Measurements from ENCODE around the gene PDGFA.

PDGFA gene

DNA sequence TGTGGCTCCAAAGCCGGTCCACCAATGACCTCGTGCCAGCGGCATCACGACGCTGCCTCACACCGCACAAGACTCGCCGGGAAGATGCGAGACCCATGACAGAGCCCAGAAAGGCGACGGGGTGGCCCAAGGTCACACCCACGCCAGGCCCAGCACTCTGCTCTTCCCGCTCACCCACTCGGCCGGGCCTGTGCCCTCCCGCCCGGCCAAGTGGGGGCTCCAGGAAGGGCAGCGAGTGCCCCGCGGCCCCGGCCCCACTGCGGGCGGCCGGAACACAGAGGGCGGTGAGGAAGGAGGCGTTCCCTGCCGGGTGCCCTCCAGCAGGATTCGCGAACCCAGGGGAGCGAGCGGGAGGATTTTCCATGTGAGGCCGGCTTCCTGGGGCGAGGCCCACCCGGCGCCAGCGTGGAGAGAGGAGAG is 56.3 kb downstream of the PDGFA start:
- no peaks in the 10 kb centered on the region for H3K9me3 ChIP-seq (replicated peaks; ENCODE audit: low read length)
- H3K4me1 ChIP-seq (ENCODE audit: control insufficient read depth, insufficient read depth, low read length) = peaks cover 48% of the 10 kb centered on the region
- H3K4me3 ChIP-seq (ENCODE audit: low read length) = no peak overlapping the region
- no peak overlapping the region for H3K9ac ChIP-seq (ENCODE audit: low read depth, low read length)
- peaks cover 4% of the 10 kb centered on the region for H3K27me3 ChIP-seq (ENCODE audit: control insufficient read depth, insufficient read depth, low read length)
- H3K36me3 ChIP-seq (ENCODE audit: insufficient read depth, low read length) = no peaks in the 10 kb centered on the region
- H3K4me2 ChIP-seq (ENCODE audit: low read length) = no peak overlapping the region

DNA sequence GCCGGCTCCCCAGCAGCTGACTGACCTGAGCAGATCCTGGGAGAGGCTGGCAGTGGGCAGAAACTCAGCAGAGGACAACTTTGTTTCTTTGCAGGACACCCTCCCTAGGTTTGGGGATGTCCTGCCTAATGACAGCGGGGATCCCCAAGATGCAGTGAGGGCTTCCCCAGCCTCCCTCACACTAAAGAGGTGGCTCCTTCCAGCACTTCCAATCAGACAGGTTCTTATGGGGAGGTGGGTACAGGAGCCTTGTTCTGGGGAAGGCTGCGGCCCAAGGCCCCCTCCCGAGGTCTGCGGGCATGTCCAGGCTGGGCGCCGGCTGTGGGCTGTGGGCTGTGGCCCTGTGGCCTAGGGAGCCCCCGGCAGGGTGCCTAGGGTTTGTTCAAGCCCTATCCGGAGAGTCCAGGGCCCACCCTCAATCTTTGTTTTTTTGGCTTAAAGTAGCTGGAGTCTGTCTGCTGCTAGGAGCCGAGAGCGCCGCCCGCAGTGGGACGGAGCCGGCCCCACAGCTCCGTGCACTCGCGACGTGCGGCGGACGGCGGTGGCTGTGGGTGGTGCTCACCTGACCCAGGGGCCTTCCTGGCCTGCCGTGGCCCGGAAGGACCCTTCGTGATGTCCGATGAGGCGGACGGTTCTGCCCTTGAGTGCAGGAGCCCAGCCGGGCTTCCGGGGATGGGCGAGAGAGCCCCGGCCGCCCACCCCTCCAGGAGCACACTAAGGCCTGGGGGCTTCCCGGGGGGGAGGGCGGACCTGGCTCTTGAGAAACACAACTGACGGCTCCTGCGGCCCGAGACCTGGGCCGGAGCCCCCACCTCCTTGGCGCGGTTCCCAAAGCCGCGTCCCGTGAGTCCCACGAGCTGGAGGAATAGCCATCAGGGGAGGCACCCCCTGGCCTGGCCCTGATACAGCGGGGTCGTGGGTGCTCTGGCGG is 57.2 kb downstream of the PDGFA start:
- H3K9ac ChIP-seq (ENCODE audit: low read depth, low read length) = peak overlapping the region; percentile 44
- peaks cover 48% of the 10 kb centered on the region for H3K4me1 ChIP-seq (ENCODE audit: control insufficient read depth, insufficient read depth, low read length)
- no peaks in the 10 kb centered on the region for H3K36me3 ChIP-seq (ENCODE audit: insufficient read depth, low read length)
- H3K27me3 ChIP-seq (ENCODE audit: control insufficient read depth, insufficient read depth, low read length) = peaks cover 4% of the 10 kb centered on the region
- H3K9me3 ChIP-seq (replicated peaks; ENCODE audit: low read length) = no peaks in the 10 kb centered on the region
- no peak overlapping the region for H3K4me3 ChIP-seq (ENCODE audit: low read length)
- no peak overlapping the region for H3K4me2 ChIP-seq (ENCODE audit: low read length)

DNA sequence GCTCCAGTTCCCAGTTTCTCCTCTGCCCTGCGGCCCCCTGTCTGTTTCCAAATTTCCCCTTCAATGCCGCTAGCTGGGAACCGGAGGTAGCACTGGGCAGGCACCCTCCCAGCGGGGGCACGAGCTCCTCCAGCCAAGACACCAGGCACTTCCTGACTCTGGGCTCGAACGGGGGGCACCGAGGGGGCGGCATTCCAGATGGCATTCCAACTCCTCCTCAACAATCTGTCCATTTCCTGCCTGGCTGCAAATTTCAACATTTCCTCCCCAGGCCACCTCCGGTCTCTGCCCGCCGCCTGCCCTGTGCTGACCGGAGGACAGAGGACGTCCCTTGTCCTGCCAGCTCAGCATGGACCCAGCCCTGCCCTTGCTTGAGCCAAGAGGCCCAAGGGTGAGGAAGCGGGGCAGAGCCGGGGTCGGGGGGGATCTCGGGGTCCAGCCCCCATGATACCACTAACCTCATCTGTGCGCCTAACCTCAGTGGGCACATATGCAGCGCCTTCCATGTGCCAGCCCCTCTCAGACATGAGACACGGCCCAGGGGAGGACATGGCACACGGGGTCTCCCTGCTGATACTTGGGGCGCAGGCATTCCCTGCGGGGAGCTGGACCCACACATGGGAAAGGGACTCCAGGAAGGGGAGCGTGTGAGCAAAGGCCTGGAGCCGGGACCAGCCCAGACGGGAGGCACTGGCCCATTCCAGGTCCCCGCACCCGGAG is 58.0 kb downstream of the PDGFA start:
- H3K4me3 ChIP-seq (ENCODE audit: low read length) = no peak overlapping the region
- H3K4me1 ChIP-seq (ENCODE audit: control insufficient read depth, insufficient read depth, low read length) = peaks cover 48% of the 10 kb centered on the region
- H3K9me3 ChIP-seq (replicated peaks; ENCODE audit: low read length) = no peaks in the 10 kb centered on the region
- peak overlapping the region; percentile 75 for H3K4me2 ChIP-seq (ENCODE audit: low read length)
- no peaks in the 10 kb centered on the region for H3K36me3 ChIP-seq (ENCODE audit: insufficient read depth, low read length)
- peak overlapping the region; percentile 56 for H3K9ac ChIP-seq (ENCODE audit: low read depth, low read length)
- peaks cover 4% of the 10 kb centered on the region for H3K27me3 ChIP-seq (ENCODE audit: control insufficient read depth, insufficient read depth, low read length)

DNA sequence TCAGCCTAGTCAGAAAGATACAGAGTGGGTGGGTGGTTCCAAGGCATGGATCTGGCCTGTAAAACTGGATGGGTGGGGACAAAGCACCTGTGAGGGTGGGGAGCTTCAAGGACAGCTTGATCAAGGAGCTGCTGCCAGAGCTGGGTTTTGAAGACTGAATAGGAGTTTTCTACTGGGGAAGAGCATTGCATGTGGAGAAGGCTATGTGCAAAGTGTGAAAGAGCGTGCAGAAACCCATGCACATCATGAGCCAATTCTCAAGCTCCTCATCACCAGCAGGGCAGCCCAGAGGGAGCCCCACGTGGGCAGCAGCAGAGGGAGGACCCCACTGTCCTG is 58.6 kb downstream of the PDGFA start:
- Histone ChIP-seq H3K4me3 (ENCODE audit: low read length) (no peak overlapping the region), H3K36me3 (ENCODE audit: insufficient read depth, low read length) (no peaks in the 10 kb centered on the region), H3K4me2 (ENCODE audit: low read length) (peak overlapping the region; percentile 75), H3K4me1 (ENCODE audit: control insufficient read depth, insufficient read depth, low read length) (peaks cover 48% of the 10 kb centered on the region), H3K27me3 (ENCODE audit: control insufficient read depth, insufficient read depth, low read length) (peaks cover 4% of the 10 kb centered on the region), H3K9me3 (replicated peaks; ENCODE audit: low read length) (no peaks in the 10 kb centered on the region), H3K9ac (ENCODE audit: low read depth, low read length) (peak overlapping the region; percentile 56)

DNA sequence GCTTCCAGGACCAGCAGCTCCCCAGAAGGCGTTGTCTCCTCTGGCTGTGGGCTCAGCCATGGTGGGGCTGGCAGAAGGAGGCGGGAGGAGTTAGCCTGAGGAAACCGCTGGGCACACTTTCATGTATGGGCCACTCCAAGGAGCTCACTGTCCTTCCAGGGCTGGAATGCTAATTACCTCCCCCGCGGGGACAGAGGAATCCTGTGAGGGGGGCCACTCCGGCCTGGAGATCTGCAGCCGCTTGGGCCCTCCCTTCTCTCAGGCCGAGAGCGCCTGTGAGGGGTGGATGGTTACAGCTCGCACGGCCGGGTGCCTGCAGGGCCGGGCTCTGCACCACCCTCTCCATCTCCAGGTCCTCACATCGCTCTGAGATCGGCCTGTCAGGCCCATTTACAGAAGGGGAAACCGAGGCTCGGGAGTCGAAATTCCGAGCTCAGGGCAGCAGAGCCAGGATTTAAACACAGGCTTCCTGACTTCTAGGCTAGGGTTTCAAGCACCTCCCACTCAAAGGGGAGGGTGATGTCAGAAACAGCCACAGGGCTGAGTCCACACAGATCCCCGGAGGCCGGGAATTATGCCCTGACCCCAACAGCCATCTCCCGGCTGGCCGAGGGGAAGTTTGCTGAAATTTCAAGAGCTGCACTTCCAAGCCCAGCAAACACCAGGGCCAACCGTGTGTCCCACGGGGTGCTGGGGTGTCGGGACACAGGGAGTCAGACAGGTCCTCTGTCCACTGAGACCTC is 59.1 kb downstream of the PDGFA start:
- H3K4me1 ChIP-seq (ENCODE audit: control insufficient read depth, insufficient read depth, low read length) = peaks cover 49% of the 10 kb centered on the region
- H3K36me3 ChIP-seq (ENCODE audit: insufficient read depth, low read length) = no peaks in the 10 kb centered on the region
- H3K27me3 ChIP-seq (ENCODE audit: control insufficient read depth, insufficient read depth, low read length) = peaks cover 4% of the 10 kb centered on the region
- no peak overlapping the region for H3K4me3 ChIP-seq (ENCODE audit: low read length)
- peak overlapping the region; percentile 75 for H3K4me2 ChIP-seq (ENCODE audit: low read length)
- no peaks in the 10 kb centered on the region for H3K9me3 ChIP-seq (replicated peaks; ENCODE audit: low read length)
- H3K9ac ChIP-seq (ENCODE audit: low read depth, low read length) = peak overlapping the region; percentile 56

DNA sequence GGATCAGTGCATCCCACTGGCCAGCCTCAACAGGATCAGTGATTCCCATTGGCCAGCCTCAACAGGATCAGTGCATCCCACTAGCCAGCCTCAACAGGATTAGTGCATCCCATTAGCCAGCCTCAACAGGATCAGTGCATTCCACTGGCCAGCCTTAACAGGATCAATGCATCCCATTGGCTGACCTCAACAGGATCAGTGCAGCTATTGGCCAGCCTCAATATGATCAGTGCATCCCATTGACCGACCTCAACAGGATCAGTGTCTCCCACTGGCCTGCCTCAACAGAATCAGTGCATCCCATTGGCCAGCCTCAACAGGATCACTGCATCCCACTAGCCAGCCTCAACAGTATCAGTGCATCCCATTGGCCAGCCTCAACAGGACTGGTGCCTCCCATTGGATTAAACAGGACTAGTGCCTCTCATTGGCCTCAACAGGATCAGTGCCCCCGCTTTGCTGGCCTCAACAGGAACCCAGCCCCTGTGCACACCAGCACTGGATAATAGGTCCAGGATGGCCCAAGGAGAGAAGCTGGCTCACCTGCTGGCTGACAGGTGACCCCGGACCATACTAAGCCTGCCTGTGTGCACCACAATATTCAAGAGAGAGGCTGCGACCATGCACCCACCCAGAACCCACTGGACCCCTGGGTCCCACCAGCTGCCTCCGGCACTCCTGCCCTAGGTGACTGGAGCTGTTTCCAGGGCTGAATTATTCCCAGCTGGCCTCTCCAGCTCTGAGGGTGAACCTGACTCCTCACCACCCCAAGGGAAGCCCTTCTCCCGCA is 59.9 kb downstream of the PDGFA start:
- Histone ChIP-seq H3K4me3 (ENCODE audit: low read length) (no peak overlapping the region), H3K36me3 (ENCODE audit: insufficient read depth, low read length) (no peaks in the 10 kb centered on the region), H3K4me1 (ENCODE audit: control insufficient read depth, insufficient read depth, low read length) (peaks cover 46% of the 10 kb centered on the region), H3K27me3 (ENCODE audit: control insufficient read depth, insufficient read depth, low read length) (peaks cover 4% of the 10 kb centered on the region), H3K9me3 (replicated peaks; ENCODE audit: low read length) (no peaks in the 10 kb centered on the region), H3K4me2 (ENCODE audit: low read length) (peak overlapping the region; percentile 75), H3K9ac (ENCODE audit: low read depth, low read length) (peak overlapping the region; percentile 56)

DNA sequence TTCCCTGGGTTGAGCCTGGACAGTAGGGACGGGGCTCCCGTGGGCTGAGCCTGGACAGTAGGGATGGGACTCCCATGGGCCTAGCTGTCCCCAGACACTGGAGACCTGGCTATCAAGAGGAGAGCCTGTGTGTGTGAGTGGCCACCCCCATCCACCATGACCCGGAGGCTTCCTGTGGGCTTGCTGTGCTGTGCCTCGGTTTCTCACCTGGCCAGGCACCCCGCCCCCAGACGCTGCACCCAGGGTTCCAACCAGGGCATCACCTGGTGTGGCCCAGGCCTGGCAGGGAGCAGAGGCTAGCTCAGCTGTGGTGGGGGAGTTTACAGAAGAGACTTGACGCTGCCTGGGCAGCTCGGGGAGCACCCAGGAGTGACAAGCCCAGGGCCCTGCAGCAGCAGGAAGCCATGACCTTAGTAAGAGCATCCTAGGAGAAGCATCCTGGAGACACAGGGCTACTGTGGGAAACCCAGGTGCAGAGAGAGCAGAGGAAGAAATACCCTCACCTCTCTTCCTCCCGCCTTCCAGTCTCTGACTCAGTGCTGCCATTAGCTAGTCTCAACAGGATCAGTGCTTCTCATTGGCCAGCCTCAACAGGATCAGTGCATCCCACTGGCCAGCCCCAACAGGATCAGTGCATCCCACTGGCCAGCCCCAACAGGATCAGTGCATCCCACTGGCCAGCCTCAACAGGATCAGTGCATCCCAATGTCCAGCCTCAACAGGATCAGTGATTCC is 61.0 kb downstream of the PDGFA start:
- no peaks in the 10 kb centered on the region for H3K36me3 ChIP-seq (ENCODE audit: insufficient read depth, low read length)
- H3K9ac ChIP-seq (ENCODE audit: low read depth, low read length) = no peak overlapping the region
- no peaks in the 10 kb centered on the region for H3K27me3 ChIP-seq (ENCODE audit: control insufficient read depth, insufficient read depth, low read length)
- H3K4me1 ChIP-seq (ENCODE audit: control insufficient read depth, insufficient read depth, low read length) = peaks cover 35% of the 10 kb centered on the region
- H3K4me2 ChIP-seq (ENCODE audit: low read length) = no peak overlapping the region
- H3K4me3 ChIP-seq (ENCODE audit: low read length) = no peak overlapping the region
- H3K9me3 ChIP-seq (replicated peaks; ENCODE audit: low read length) = no peaks in the 10 kb centered on the region

DNA sequence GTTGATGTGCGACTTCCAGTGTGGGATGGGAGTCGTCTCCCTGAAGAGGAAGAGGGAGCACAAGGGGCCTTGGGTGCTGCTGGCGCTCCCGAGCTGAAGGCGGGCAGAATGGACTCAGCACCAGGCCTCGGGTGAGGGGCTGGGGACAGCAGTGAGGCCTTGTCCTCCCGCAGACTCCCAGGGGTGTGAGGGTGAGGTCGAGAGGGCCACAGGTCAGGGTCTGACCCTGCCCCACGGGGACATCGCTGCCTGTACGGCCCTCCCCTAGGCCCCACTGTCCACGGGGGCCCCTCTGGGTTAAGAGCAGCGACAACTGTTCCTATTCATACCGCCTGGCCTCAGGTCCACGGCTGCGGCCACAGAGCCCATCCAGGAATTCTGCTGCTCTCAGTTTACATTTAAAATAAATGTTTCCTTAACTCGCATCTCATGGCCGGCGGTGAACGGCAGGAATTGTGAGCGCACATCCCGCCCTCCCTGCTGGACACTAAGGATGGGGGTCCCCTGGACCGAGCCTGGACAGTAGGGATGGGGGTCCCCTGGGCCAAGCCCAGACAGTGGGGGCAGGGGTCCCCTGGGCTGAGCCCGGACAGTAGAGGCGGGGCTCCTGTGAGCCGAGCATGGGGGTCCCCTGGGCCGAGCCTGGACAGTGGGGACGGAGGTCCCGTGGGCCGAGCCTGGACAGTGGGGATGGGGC is 61.7 kb downstream of the PDGFA start:
- no peaks in the 10 kb centered on the region for H3K9me3 ChIP-seq (replicated peaks; ENCODE audit: low read length)
- H3K4me2 ChIP-seq (ENCODE audit: low read length) = no peak overlapping the region
- peaks cover 31% of the 10 kb centered on the region for H3K4me1 ChIP-seq (ENCODE audit: control insufficient read depth, insufficient read depth, low read length)
- H3K4me3 ChIP-seq (ENCODE audit: low read length) = no peak overlapping the region
- H3K27me3 ChIP-seq (ENCODE audit: control insufficient read depth, insufficient read depth, low read length) = peaks cover 6% of the 10 kb centered on the region
- H3K9ac ChIP-seq (ENCODE audit: low read depth, low read length) = no peak overlapping the region
- no peaks in the 10 kb centered on the region for H3K36me3 ChIP-seq (ENCODE audit: insufficient read depth, low read length)

DNA sequence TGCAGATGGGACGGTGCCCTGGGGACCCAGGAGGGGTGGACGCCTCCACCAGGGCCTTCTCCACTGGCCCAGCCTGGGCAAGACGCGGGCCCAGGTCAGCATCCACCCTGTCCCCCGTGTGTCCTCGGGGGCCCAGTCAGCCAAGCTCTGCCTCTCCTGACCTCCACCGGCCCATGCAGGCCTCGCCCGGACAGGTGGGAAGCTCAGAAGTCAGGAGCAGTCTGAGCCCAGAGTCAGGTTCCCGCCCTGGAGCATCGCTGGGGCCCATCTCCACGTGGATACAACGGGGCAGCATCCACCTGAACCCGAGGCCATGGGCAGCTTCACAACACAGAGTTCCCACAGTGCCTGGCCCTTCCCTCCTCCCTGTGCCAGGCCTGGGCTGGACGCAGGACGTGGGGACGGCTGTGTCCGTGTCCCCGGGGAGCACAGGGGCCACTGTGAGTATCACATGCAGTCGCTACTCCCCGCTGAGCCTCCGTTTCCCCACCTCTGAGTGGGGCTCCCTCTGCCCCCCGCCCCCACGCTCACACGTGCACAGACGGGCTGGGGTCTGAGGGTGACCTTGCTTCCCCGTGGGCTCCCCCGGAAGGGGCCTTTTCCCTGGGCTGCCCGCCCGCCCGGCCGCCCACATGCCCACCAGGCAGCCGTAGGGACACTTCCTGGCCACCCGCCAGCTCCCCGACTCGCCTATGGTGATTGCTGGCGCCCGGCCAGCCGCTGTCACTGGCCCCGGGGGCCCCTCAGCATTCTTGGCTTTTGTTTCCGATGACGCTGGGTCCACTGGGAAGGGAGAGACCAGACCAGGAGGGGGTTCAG is 64.3 kb downstream of the PDGFA start:
- peaks cover 22% of the 10 kb centered on the region for H3K4me1 ChIP-seq (ENCODE audit: control insufficient read depth, insufficient read depth, low read length)
- H3K9me3 ChIP-seq (replicated peaks; ENCODE audit: low read length) = no peaks in the 10 kb centered on the region
- peak overlapping the region; percentile 52 for H3K4me2 ChIP-seq (ENCODE audit: low read length)
- H3K36me3 ChIP-seq (ENCODE audit: insufficient read depth, low read length) = no peaks in the 10 kb centered on the region
- no peak overlapping the region for H3K9ac ChIP-seq (ENCODE audit: low read depth, low read length)
- H3K4me3 ChIP-seq (ENCODE audit: low read length) = no peak overlapping the region
- peaks cover 28% of the 10 kb centered on the region for H3K27me3 ChIP-seq (ENCODE audit: control insufficient read depth, insufficient read depth, low read length)
